SH-SY5Y (cell line): ENCODE results near the gene CBFA2T3.

ENCODE experiments used
- GATA2 ChIP-seq: IDR thresholded peaks from 2 replicates; pipeline ENCODE4 v1.6.1; 2011; ENCODE audit warnings: mild to moderate bottlenecking, low read depth, low read length
- GATA3 ChIP-seq: IDR thresholded peaks from 2 replicates; pipeline ENCODE4 v1.6.1; 2011; ENCODE audit warnings: low read depth, mild to moderate bottlenecking, low read length, moderate library complexity

DNA sequence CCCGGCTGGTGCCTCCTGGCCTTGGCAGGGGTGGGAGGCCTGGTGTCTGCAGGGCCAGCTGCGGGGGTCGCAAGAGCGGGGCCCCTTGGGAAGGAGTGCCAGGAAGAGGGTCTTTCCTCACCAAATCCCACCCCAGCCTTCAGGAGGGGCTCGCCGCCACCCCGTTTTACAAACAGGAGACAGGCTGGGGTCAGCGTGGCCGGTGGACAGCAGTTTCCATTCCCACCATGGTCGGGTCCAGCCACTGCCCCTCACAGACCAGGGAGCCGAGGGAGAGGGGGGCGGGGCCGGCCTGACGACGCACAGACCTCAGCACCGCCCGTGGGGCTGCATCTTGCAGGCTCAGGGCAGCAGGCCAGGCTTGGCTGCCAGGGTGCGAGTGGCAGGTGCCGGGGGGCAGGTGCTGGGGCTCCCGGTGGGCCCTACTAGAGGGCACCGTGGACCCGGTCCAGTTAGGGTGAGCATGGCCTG lies 7.6 kb downstream of the CBFA2T3 start:
- no peak for TF ChIP-seq GATA3
- no peak for TF ChIP-seq GATA2
